K562 (cell line): ENCODE measurements around the gene MSH4. TPM values are rescaled to one million over a fixed set of nuclear protein-coding genes. Genes with fewer than 3 reads are reported as not detected.

ENCODE experiments used
- ARID1B ChIP-seq: fragments of 450-650 bp; IDR thresholded peaks from 2 replicates; pipeline ENCODE4 v1.6.1; 2016; ENCODE audit warnings: antibody characterized with exemption, mild to moderate bottlenecking, inconsistent platforms
- ARID3B ChIP-seq: fragments of 250-450 bp; sonication (Bioruptor Pico); IDR thresholded peaks from 2 replicates; pipeline ENCODE4 v1.4.0; 2020; ENCODE audit warnings: borderline replicate concordance
- ATF3 ChIP-seq, 2 experiments: fragments of 450-650 bp in 1 of 2; sonication (generic) in 1 of 2; formaldehyde crosslinking in 1 of 2; IDR thresholded peaks in 1 of 2; conservative IDR thresholded peaks in 1 of 2; 2 replicates each; pipeline versions ENCODE4 v1.6.1 to v1.8.1; 2016 to 2023; ENCODE audit warnings: mild to moderate bottlenecking in 2 of 2, moderate library complexity in 2 of 2, inconsistent platforms in 1 of 2, missing genetic modification reagents in 1 of 2
- ATF6 ChIP-seq: sonication (generic); formaldehyde crosslinking; IDR thresholded peaks from 2 replicates; pipeline ENCODE4 v1.4.0; 2020; ENCODE audit warnings: mild to moderate bottlenecking, missing genetic modification reagents
- BHLHE40 ChIP-seq: IDR thresholded peaks from 2 replicates; pipeline ENCODE4 v1.6.1; 2011; ENCODE audit warnings: low read length, improper control_type of control experiment
- CEBPB ChIP-seq: fragments of 450-650 bp; IDR thresholded peaks from 2 replicates; pipeline ENCODE4 v1.6.1; 2016; ENCODE audit warnings: missing genetic modification characterization, missing compliant biosample characterization
- CHD2 ChIP-seq: IDR thresholded peaks from 2 replicates; pipeline ENCODE4 v1.6.1; 2011; ENCODE audit warnings: low read depth, low read length
- DEAF1 ChIP-seq: fragments of 450-650 bp; formaldehyde crosslinking; IDR thresholded peaks from 2 replicates; pipeline ENCODE4 v1.4.0; 2020; ENCODE audit warnings: mild to moderate bottlenecking, moderate library complexity
- GTF2E2 ChIP-seq: fragments of 200-800 bp; sonication (Bioruptor generic); IDR thresholded peaks from 2 replicates; pipeline ENCODE4 v1.6.1; 2016; ENCODE audit warnings: missing genetic modification characterization, missing compliant biosample characterization
- LCOR ChIP-seq: sonication (generic); formaldehyde crosslinking; IDR thresholded peaks from 2 replicates; pipeline ENCODE4 v1.8.0; 2022; ENCODE audit warnings: mild to moderate bottlenecking, missing genetic modification reagents
- NCOA6 ChIP-seq: fragments of 450-650 bp; IDR thresholded peaks from 2 replicates; pipeline ENCODE4 v1.6.1; 2017; ENCODE audit warnings: mild to moderate bottlenecking
- NUFIP1 ChIP-seq: fragments of 450-650 bp; IDR thresholded peaks from 2 replicates; pipeline ENCODE4 v1.6.1; 2018; ENCODE audit not compliant: partially characterized antibody
- SUPT5H ChIP-seq: fragments of 450-650 bp; IDR thresholded peaks from 2 replicates; pipeline ENCODE4 v1.6.1; 2016
- TCF3 ChIP-seq: sonication (generic); formaldehyde crosslinking; IDR thresholded peaks from 2 replicates; pipeline ENCODE4 v1.4.0; 2020; ENCODE audit warnings: mild to moderate bottlenecking, missing genetic modification reagents
- TCF7 ChIP-seq: sonication (generic); IDR thresholded peaks from 2 replicates; pipeline ENCODE4 v1.6.1; 2016; ENCODE audit warnings: antibody characterized with exemption, borderline replicate concordance
- YBX1 ChIP-seq: fragments of 450-650 bp; IDR thresholded peaks from 2 replicates; pipeline ENCODE4 v1.7.1; 2016; ENCODE audit warnings: mild to moderate bottlenecking
- ZHX1 ChIP-seq: fragments of 150-350 bp; conservative IDR thresholded peaks from 2 replicates; pipeline ENCODE4 v1.6.1; 2014; ENCODE audit warnings: low read length
- ZNF511 ChIP-seq: sonication (generic); formaldehyde crosslinking; IDR thresholded peaks from 2 replicates; pipeline ENCODE4 v1.8.0; 2022; ENCODE audit warnings: mild to moderate bottlenecking, missing genetic modification reagents
- polyA plus RNA-seq, 8 experiments: library from polyadenylated mRNA; depleted of rRNA in 4 of 8; stranded (reverse) in 5 of 8; unstranded in 3 of 8; fragments of >200 nt; fragmentation: Nextera tagmentation in 2 of 8; fragmentation: Illumina TruSeq in 1 of 8; extraction: Ambion mirVana in 2 of 8; extraction: Trizol in 1 of 8; gene quantifications; 2 replicates each; pipeline versions ENCODE4 v1.2.1 to v1.2.3, GENCODE V29; 2011 to 2014; ENCODE audit warnings: inconsistent platforms in 1 of 8, missing spikeins in 1 of 8
- total RNA-seq, 7 experiments: library from RNA; depleted of rRNA in 6 of 7; stranded (reverse); fragments of >200 nt in 6 of 7; fragmentation: Illumina TruSeq in 2 of 7; extraction: Trizol in 2 of 7; gene quantifications; 2 replicates each; pipeline versions ENCODE4 v1.2.1 to v1.2.3, GENCODE V29; 2011 to 2021; ENCODE audit warnings: low replicate concordance in 1 of 7

Gene MSH4
- total and polyA plus RNA-seq, 9 of the 15 experiments (the other 6 are each of a cell fraction or from before 2014, with no cell fraction given) = 0.04 to 0.18 (median 0.12) TPM; not detected in 4

- TF ChIP-seq SUPT5H (peak; percentile 95), CEBPB (tag) (no peak), NUFIP1 (no peak), TCF7 (no peak; the same call in 1 of the 2 replicates), DEAF1 (CRISPR knock-in tag) (0 out of 2 replicates have a peak, but pooled peaks have one; percentile 6), ZHX1 (no peak), CHD2 (peak; percentile 70), LCOR (CRISPR knock-in tag) (peak; percentile 67; the same call in 1 of the 2 replicates), YBX1 (no peak), NCOA6 (0 out of 2 replicates have a peak, but pooled peaks have one; percentile 21), TCF3 (CRISPR knock-in tag) (no peak), ATF3 (IDR thresholded peaks at IDR 0.05) (no peak), ATF3 (CRISPR knock-in tag; conservative IDR thresholded peaks at IDR 0.05) (peak; percentile 15; the same call in 1 of the 2 replicates), GTF2E2 (tag) (no peak), ZNF511 (CRISPR knock-in tag) (peak; percentile 50; the same call in 1 of the 2 replicates), ATF6 (CRISPR knock-in tag) (no peak), BHLHE40 (no peak), ARID1B (no peak), ARID3B (CRISPR knock-in tag) (no peak)
Measured at GRCh38 chr1:75796376-75797272, at the start of gene MSH4 (continued).
